ENCODE data around the gene FGF18.

Gene FGF18

GRCh38 chr5:171459839-171460238 is 40.4 kb downstream of the FGF18 start:
- CTCF ChIA-PET, result no interaction called here
- DNase-seq (ENCODE audit: extremely low spot score), result no peak
- no peak for TF ChIP-seq ARNT (IDR thresholded peaks at IDR 0.05)
- TF ChIP-seq TARDBP (IDR thresholded peaks at IDR 0.05), result no peak
- no peak for TF ChIP-seq L3MBTL2 (conservative IDR thresholded peaks at IDR 0.05)
- no peak for TF ChIP-seq FOXM1 (IDR thresholded peaks at IDR 0.05; ENCODE audit: borderline replicate concordance)
- no peak for TF ChIP-seq SUZ12 (IDR thresholded peaks at IDR 0.05)
- TF ChIP-seq SP1 (IDR thresholded peaks at IDR 0.05), result no peak
- TF ChIP-seq FOXA1 (IDR thresholded peaks at IDR 0.05), result no peak
- no peak for TF ChIP-seq PKNOX1 (IDR thresholded peaks at IDR 0.05)
- TF ChIP-seq NFRKB (IDR thresholded peaks at IDR 0.05), result no peak
- TF ChIP-seq BHLHE40 (IDR thresholded peaks at IDR 0.05; ENCODE audit: borderline replicate concordance), result no peak
- no peak for TF ChIP-seq ZNF384 (IDR thresholded peaks at IDR 0.05)
- TF ChIP-seq FOXK2 (IDR thresholded peaks at IDR 0.05), result no peak
- no peak for TF ChIP-seq ELF4 (IDR thresholded peaks at IDR 0.05)
- TF ChIP-seq HDGF (IDR thresholded peaks at IDR 0.05; ENCODE audit: borderline replicate concordance), result no peak
- TF ChIP-seq LEF1 (IDR thresholded peaks at IDR 0.05; ENCODE audit: borderline replicate concordance), result no peak
- no peak for TF ChIP-seq CTBP1 (IDR thresholded peaks at IDR 0.05; ENCODE audit: borderline replicate concordance)
- POLR2A ChIA-PET, result no interaction called here

- CTCF ChIA-PET, result interaction anchor here (0.6 to 1.7 kb wide), 3 partner anchors 9 to 43 kb away, joined by 3 to 6 read pairs (median 5); partner anchors contain the start of gene FGF18
- no peak for TF ChIP-seq NFRKB (IDR thresholded peaks at IDR 0.05)
- no peak for TF ChIP-seq LEF1 (IDR thresholded peaks at IDR 0.05; ENCODE audit: borderline replicate concordance)
- no peak for TF ChIP-seq FOXK2 (IDR thresholded peaks at IDR 0.05)
- no peak for TF ChIP-seq FOXA1 (IDR thresholded peaks at IDR 0.05)
- TF ChIP-seq FOXM1 (IDR thresholded peaks at IDR 0.05; ENCODE audit: borderline replicate concordance), result no peak
- no peak for TF ChIP-seq BHLHE40 (IDR thresholded peaks at IDR 0.05; ENCODE audit: borderline replicate concordance)
- TF ChIP-seq PKNOX1 (IDR thresholded peaks at IDR 0.05), result no peak
- no peak for TF ChIP-seq SP1 (IDR thresholded peaks at IDR 0.05)
- no peak for TF ChIP-seq TARDBP (IDR thresholded peaks at IDR 0.05)
- no peak for TF ChIP-seq L3MBTL2 (conservative IDR thresholded peaks at IDR 0.05)
- no peak for TF ChIP-seq CTBP1 (IDR thresholded peaks at IDR 0.05; ENCODE audit: borderline replicate concordance)
- TF ChIP-seq SUZ12 (IDR thresholded peaks at IDR 0.05), result no peak
- DNase-seq (ENCODE audit: extremely low spot score), result no peak
- POLR2A ChIA-PET, result no interaction called here
Measured at GRCh38 chr5:171462136-171462927, 42.9 kb downstream of the FGF18 start.

- CTCF ChIA-PET, result interaction anchor here (0.6 to 1.7 kb wide), 4 partner anchors 10 to 44 kb away, joined by 3 to 6 read pairs (median 4); partner anchors contain the start of gene FGF18
- TF ChIP-seq SUZ12 (IDR thresholded peaks at IDR 0.05), result no peak
- TF ChIP-seq L3MBTL2 (conservative IDR thresholded peaks at IDR 0.05), result no peak
- TF ChIP-seq BHLHE40 (IDR thresholded peaks at IDR 0.05; ENCODE audit: borderline replicate concordance), result no peak
- TF ChIP-seq FOXA1 (IDR thresholded peaks at IDR 0.05), result no peak
- TF ChIP-seq FOXM1 (IDR thresholded peaks at IDR 0.05; ENCODE audit: borderline replicate concordance), result no peak
- TF ChIP-seq ARNT (IDR thresholded peaks at IDR 0.05), result no peak
- TF ChIP-seq ZNF384 (IDR thresholded peaks at IDR 0.05), result no peak
- TF ChIP-seq CTBP1 (IDR thresholded peaks at IDR 0.05; ENCODE audit: borderline replicate concordance), result no peak
- no peak for TF ChIP-seq FOXK2 (IDR thresholded peaks at IDR 0.05)
- TF ChIP-seq ELF4 (IDR thresholded peaks at IDR 0.05), result no peak
- TF ChIP-seq PKNOX1 (IDR thresholded peaks at IDR 0.05), result no peak
- no peak for TF ChIP-seq NFRKB (IDR thresholded peaks at IDR 0.05)
- TF ChIP-seq SP1 (IDR thresholded peaks at IDR 0.05), result no peak
- TF ChIP-seq LEF1 (IDR thresholded peaks at IDR 0.05; ENCODE audit: borderline replicate concordance), result no peak
- no peak for TF ChIP-seq TARDBP (IDR thresholded peaks at IDR 0.05)
- TF ChIP-seq HDGF (IDR thresholded peaks at IDR 0.05; ENCODE audit: borderline replicate concordance), result no peak
- POLR2A ChIA-PET, result interaction anchor here (0.7 to 1.0 kb wide), 2 partner anchors 9 to 75 kb away, joined by 3 to 4 read pairs; partner anchors contain the start of gene NPM1
- no peak for DNase-seq (ENCODE audit: extremely low spot score)
Measured at GRCh38 chr5:171462928-171463861, 43.7 kb downstream of the FGF18 start.

- TF ChIP-seq SP1 (IDR thresholded peaks at IDR 0.05), result no peak
- TF ChIP-seq ZNF384 (IDR thresholded peaks at IDR 0.05), result no peak
- TF ChIP-seq HDGF (IDR thresholded peaks at IDR 0.05; ENCODE audit: borderline replicate concordance), result no peak
- TF ChIP-seq FOXM1 (IDR thresholded peaks at IDR 0.05; ENCODE audit: borderline replicate concordance), result no peak
- ChIA-PET CTCF (interaction anchor here (1.1 kb wide), 1 partner anchor 21 kb away, joined by 4 read pairs; no protein-coding TSS in a partner anchor), POLR2A (interaction anchor here (0.7 to 1.0 kb wide), 2 partner anchors 10 to 76 kb away, joined by 3 to 4 read pairs; partner anchors contain the start of gene NPM1)
- no peak for DNase-seq (ENCODE audit: extremely low spot score)
Measured at GRCh38 chr5:171463862-171464229, 44.4 kb downstream of the FGF18 start.

- POLR2A ChIA-PET, result no interaction called here
- CTCF ChIA-PET, result no interaction called here
- no peak for DNase-seq (ENCODE audit: extremely low spot score)
- TF ChIP-seq TARDBP (IDR thresholded peaks at IDR 0.05) (no peak), BHLHE40 (IDR thresholded peaks at IDR 0.05; ENCODE audit: borderline replicate concordance) (no peak), FOXM1 (IDR thresholded peaks at IDR 0.05; ENCODE audit: borderline replicate concordance) (no peak), ELF4 (IDR thresholded peaks at IDR 0.05) (no peak), FOXK2 (IDR thresholded peaks at IDR 0.05) (no peak), HDGF (IDR thresholded peaks at IDR 0.05; ENCODE audit: borderline replicate concordance) (no peak), L3MBTL2 (conservative IDR thresholded peaks at IDR 0.05) (no peak), FOXA1 (IDR thresholded peaks at IDR 0.05) (no peak)
Measured at GRCh38 chr5:171464829-171465228, 45.4 kb downstream of the FGF18 start.
